GM18520 (cell line): ENCODE measurements around the gene ADCY7.
"Not testable (repeated sequence)": the region's sequence is repeated elsewhere in the genome, so short reads cannot be mapped to it uniquely, and the experiment has no call there.

Experiments used
- ATAC-seq: cut with Tn5 transposase; IDR thresholded peaks from one replicate; pipeline ENCODE4 v1.9.1; 2021; ENCODE audit not compliant: unreplicated experiment

The ADCY7 gene

DNA sequence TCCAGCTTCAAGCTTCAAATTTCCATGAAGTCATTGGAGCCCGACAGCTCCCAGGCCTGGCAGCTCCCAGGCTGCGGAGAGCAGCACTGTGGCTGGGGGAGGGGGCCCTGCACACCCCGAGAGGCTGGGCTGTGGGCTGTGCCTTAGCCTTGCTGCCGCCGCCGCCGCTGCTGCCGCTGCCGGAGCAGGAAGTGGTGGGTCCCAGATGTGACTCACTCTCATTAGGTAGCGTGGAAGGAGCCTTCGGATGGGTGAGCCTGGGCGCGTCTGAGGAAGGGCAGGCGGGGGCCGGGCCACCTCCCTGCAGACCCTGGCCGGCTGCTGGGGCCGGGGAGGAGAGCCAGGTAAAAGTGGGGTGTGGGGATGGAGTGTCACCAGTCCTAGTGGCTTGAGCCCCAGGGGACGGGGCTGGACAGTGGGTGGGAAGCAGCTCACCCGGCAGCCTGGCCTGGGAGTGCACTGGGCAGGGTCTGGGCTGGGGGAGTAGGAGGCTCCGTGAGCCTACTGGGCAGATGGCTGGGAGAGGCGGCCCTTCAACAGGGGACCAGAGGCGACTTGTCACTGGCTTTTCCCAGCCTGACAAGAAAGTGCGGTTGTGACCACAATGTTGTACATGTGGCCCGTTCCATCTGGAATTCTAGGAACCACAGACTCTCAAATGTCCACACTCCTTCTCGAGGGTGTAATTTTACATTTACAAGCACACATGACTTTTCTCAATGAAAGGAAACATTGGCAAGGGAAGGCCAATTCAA is at the start of gene ADCY7:
Gene ADCY7 (plus strand): TSS at position 215 of the 755 bp plus-strand sequence. CDS start 21,629 bp downstream, outside the sequence.
- peak; percentile 74 for ATAC-seq

DNA sequence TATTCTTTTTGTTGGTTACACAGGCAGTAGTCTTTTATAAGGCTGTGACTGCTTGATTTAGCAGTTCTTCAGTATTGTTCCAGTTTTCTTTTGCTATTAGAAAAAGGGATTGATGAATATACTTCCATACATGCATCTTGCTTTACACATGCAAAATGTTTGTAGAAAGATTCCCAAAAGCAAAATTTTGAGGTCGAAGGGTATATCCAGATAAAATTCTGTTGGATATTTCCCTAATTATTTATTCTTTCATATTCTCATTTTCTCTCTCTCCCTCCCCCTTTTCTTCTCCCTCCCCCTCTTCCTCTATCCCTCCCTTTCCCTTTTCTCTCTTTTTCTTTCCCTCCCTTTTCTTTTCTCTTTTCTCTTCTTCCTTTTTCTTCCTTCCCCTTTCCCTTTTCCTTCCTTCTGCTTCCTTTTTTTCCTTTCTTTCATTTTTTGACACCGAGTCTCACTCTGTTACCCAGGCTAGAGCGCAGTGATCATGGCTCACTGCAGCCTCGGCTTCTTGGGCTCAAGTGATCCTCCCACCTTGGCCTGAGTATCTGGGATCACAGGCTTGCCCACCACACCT is 46.9 kb upstream of the ADCY7 start:
- ATAC-seq, result no peak

DNA sequence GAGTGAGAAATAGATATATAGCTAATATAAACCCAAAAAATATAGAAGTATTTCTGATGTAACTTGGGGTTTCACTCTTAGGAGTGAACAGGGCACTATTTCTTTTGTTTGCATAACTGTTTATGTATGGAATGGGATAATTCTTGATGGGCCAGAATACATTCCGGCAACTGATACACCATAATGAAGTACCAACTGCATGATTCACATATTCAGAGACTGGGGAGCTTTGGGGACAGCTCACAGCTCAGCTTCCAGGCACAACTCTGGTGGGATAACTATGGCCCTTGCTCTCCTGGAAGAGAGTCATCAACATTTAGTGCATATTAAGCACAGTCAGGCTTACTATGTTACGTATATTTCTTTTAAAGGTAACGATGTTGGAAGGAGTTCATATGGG is 42.1 kb upstream of the ADCY7 start:
- ATAC-seq, result no peak

DNA sequence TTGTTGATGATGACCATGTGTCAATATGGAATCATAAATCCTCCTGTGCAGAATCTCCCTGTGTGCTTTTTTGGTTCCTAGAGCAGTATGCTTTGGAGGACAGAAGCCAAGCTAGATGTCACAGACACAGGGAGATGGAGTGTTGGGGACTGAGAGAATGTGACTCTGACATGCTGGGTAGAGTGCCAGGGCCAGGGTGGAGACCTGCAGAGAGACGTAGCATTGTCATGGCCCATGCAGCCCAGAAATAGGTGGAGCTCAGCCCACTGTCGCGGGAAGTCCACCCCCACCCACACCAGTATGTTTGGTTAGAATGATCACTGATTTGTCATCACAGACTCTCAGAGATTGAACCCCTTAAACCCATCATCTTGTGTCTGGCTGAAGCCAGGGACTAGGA is 39.2 kb upstream of the ADCY7 start:
- no peak for ATAC-seq

DNA sequence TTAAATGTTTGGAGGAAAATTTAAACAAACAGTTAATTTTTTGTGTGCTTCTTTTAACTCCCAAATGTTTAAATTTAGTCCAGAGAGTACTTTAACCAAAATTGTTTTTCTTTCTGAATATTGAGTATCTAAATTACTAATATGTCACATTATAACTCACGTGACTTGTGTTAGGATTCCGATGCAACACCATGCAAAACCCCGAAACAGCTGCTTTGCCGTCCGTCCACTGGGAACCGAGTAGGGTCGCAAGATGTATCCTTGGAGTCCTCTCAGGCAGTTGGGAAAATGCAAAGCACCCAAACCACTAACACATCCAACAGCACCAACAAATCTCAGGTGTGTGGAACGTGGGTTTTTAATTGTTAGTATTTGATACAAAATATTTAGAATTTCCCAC is 38.7 kb upstream of the ADCY7 start:
- ATAC-seq, result no peak

DNA sequence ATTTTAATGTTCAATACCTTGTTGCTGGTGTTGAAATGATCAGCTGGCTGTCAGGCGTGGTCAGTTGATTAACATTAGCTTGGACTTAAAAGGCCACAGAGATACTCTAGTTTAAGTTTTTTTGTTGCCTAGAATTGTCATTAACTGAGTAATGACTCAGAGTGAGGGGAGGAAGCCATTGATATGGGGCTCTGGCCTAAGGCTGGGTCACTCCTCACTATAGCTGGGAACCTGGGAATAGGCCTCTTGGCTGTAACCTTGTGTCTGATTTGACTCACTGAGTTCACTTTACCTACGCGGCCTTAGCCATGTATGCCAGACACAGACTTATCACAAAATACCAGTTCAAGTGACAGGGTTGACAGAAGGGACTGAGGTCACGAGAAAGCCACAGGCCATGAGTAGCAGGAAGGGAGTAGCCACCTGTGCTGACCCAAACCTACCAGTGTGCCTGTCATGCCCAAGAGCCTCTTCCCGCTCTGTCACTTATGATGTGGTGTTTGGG is 37.9 kb upstream of the ADCY7 start:
- no peak for ATAC-seq

DNA sequence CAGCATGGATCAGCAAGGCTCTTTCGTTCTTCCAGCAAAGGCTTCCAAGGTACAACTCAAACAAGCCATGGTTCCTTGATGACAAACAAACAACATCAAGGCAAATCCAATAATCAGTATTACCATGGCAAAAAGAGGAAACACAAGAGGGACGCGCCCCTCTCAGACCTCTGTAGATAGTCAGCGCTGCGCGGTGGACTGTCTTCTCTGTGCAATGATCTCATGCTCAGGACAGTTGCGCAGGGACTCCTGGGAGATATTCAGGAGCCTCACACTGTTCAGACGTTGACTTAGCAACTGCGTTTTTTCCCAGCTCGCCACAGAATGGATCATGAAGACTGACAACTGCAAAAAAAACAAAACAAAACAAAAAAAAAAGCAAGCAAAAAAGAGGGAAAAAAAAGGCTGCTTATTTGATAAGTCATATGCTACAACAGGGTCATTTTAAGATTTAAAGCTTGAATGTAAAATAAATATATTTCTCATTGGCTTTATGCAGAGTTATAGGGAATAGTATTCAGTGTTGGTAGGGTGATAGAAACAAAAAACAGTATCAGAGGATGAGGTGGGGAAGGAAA is 37.1 kb upstream of the ADCY7 start:
- no peak for ATAC-seq

DNA sequence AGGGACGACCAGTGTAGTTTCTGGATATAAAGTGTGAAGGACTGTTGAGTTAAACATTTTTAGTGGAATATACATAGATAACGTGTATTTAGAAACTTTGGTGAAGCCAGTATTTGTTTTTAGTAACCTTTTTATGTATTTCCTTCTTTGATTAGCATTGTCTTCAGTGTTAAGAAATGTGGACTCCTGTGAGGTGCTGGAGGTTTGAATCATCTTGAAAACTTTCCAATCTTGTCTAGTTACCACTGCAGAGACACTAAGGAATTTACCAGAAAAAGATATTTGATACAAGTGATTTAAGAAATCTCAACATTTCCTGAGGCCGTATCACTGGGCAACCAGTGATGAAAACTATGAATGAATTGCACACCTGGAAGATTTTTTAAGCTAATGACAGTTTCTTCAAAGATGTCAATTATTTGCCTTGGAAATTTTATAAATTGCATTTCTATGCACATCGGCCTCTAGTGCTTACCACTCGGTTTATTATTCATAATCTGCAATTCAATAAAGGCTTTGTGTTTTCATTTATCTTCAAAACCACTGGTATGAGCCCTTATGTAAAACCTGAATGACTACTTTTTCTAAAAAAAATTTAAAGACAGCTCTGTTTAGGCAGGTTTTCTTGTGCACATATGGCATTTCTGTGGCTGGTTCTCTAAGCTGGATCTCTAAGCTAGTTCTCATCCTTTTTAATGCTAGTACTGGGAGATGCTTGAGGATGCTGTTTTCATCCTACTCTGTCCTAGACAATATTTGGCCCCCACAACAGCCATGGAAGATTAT is 31.4 kb upstream of the ADCY7 start:
- no peak for ATAC-seq

DNA sequence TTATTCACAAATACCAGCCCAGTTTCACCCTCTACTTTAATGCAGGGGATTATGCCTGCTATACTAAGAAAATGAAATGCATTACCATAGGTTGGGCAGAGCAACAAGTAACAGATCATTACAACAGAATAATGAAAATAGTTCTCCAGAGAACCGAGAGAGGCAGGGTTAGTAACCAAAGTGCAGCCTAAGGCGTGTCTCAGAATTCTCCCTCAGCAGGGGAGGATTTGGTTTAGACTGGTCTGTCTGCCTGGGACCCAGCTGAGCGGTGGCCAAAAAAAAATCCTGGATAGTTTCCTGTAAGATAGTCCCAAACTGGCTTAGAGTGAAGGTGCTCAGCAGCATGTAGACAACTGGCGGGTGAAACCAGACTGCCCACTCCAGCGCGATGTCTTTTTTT is 30.8 kb upstream of the ADCY7 start:
- ATAC-seq, result no peak

DNA sequence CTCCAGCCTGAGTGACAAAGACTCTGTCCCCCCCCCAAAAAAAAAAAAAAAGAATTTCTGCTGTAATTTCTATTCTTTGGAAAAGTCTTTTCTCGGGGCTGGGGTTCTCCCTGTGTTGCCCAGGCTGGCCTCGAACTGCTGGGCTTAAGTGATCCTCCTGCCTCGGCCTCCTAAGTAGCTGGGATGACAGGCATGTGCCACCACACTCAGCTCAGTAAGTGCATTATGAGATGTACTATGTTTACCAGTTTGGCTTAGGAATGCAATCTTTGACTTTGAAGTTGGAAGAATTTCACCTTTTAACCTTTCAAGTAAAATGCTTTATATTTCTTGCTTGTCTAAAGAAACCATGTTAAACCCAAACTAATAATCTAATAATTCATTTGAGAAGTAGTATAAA is 28.0 kb upstream of the ADCY7 start:
- no peak for ATAC-seq

DNA sequence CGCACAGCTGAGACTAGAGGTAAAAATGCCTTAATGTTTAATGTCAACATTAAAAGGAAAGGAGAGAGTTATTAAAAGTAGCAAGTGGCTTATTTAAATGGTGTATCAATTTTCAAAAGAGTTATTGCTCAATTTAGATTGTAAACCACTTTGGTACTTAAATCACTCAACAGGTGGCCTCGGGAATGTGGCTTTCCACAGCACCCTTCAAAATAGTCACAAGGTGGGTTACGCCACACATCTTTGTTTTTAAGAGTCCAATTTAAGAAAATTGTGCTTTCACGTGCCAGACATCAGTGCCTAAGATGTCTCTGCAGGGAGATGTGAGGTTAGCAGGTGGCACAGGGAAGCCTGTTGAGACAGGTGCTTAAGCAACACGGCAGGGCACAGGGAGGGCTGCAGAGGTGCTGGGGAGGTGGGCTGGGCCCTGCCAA is 27.5 kb upstream of the ADCY7 start:
- no peak for ATAC-seq

DNA sequence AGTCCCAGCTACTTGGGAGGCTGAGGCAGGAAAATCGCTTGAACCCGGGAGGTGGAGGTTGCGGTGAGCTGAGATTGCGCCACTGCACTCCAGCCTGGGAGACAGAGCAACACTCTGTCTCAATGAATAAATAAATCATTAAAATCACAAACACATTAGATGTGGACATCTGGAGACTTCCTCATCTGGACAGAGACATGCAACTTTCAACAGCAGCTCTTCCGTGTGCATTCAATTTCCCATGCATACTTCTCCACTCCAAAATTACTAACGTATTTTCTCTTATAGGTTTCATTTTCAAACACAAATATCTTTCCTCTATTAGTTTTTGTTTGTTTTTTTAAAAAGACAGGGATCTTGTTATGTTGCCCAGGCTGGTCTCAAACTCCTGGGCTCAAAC is 23.3 kb upstream of the ADCY7 start:
- ATAC-seq, result not testable (repeated sequence)

DNA sequence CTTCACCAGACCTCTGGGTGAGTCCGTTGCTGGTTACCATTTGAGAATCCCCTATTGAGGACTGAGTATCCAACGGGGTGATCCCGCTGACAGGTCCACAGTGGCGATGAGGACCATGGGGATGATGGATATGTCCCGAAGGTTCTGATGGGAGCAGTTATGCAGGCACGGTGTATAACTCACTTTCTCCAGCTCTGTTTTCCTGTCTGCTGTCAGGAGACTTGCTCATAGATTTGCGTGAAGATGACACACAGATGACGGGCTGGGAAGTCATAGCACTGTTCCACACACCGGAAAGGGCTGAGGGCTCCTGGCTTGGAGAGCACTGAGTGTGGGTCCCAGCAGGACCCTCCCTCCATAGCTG is 22.2 kb upstream of the ADCY7 start:
- no peak for ATAC-seq

DNA sequence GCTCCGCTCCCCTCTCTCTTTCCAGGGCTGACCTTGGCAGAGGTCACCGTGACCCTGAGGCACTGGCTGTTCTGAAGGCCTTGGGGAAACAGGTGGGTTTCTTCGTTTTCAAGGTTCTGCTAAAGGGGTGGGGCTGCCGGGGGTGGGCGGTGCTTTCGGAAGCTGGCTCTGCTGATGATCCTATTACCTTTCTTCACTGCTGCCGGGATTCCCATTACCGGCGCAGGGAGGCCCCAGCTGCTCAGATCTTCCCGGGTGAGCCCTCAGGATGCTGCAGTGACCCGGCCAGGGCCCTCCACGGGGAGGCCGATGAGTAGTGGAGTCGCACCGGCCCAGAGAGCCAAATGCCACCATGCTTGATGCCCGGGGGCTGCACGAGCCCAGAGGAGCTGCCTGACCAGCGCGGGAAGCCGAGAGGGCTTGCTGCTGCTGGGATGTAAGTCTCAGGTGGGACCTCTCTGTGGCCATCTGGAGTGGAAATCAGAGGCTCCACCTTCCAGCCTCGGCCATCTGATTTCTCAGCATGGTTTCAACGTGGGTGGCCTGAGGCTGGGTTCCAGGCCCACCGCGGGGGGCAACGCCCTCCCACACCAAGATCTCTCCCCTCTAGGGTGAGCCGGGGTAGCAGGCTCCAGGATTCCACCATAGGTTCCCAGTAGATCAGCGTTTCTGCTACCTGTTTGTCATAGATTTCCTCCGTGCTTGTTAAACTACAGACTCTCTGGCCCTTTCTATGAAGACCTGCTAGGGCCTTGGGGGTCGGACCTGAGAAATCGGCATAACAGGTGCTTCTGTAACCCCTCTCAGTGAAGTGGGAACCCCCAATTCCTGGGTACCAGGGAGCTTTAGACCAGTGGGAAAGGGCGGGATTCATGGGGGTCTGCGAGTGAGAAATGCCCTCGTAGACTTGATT is 21.6 kb upstream of the ADCY7 start:
- ATAC-seq, result no peak

DNA sequence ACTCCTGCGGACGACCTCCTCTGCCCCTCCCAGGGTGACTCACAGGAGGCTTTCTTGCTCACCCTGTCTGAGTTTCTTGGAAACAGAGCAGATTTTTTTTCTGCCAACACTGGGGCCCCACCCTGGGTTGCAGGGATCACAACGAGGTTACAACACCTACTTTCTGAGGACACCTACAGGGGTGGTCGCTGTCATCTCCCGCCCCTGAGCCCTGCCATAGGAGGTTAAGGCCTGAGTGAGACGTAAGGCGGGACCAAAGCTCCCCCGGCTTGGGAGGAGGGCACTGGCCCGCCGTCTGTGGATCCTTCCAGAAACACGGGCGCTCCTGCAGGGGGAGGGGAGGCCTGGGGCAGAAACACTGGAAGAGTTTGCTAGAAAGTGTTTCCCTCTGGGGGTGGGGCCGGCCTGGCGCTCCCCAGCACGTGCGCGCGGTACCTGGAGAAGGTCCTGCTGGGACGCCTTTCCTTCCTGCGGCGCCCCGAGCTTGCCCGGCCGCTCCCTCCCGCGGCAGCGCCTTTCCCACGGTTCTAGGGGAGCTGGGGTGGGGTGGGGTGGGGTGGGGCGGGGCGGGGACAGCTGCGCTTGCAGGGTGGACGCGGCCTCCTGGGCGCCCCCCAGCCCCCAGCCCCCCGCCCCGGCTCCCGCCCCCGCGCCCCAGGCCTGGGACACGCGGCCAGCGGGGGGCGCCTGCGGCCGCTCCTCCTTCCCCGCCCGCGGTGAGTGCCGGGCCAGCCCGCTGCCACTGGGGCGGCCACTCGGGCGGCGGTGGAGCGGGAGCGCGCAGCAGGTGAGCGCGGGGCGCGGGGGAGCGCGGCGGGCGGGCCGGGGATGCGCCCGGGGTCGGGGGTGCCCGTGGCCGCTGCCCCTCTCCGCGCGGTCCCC is 20.7 kb upstream of the ADCY7 start:
- peak; percentile 53 for ATAC-seq

DNA sequence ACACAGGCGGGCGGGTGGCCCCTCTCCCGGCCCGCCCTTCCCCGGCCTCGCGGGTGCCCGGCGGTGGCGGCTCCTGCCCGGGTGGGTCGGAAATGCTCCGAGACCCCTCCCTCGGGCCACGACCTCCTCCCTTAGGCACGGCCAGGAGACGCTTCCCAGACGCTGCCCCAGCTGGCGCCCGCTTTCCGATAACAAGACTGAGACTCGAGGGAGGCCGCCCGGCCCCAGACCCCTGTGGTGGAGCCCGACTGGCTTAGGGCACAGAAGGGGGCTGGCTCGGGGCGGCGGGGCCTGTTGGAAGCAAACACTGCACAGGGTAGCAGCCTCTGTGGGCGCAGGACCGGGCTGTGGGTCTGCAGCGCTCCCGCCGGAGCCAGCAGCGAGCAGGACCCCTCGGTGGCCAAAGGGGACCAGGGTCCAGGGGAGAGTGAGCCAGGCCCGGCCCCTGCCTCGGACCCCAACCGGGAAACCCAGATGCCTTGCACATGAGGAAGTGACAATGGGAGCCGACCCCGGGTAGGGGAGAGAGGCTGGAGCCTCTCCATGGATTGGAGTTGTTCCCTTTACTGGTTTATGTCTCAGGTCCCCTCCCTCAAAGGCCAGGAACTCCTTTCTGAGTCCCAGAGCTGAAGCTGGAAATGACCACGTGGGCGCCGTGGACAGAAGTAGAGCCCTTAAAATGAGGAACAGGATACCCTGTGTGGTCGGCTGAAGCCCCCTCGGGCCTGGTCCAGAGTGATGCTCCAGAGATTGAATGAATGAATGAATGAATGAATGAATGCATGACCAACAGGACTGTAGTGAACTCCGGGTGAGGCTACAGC is 19.8 kb upstream of the ADCY7 start:
- no peak for ATAC-seq

DNA sequence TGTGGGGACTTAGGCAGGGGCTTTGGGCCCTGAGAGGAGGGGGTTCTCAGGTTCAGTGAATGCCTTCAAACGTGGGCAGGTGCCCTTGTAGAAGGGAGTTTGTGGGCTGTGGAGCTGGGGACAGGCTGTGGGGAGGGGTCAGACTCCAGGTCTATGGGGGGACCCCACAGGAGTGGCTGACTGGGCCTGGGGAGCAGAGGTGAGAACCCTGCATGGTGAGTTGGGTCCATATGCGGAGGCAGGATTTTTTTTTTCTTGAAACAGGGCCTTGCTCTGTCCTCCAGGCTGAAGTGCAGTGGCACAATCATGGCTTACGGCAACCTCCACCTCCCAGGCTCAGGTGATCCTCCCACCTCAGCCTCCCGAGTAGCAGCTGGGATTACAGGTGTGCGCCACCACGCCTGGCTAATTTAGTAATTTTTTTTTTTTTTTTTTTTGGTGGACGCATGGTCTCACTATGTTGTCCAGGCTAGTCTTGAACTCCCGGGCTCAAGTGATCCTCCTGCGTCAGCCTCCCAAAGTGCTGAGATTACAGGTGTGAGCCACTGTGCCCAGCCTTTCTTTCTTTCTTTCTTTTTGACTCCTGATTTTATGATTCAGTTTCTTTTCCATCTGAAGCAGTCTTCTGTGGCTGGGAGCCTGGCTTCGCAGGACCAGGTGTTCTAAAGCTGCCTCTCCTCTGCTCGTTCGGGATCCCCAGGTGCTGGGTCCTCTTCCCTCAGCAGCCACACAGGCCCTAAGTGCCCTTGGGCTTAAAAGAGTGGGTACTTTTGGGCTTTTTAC is 19.0 kb upstream of the ADCY7 start:
- no peak for ATAC-seq
